ENCODE results near the gene CPPED1.
"Not testable (repeated sequence)": the region's sequence is repeated elsewhere in the genome, so short reads cannot be mapped to it uniquely, and the experiment has no call there.

CPPED1 gene

GRCh38 chr16:12801511-12802042 lies 2.1 kb downstream of the CPPED1 start:
- DNase-seq: no peak

GRCh38 chr16:12800817-12801216 lies 2.9 kb downstream of the CPPED1 start:
- no peak for DNase-seq

GRCh38 chr16:12799996-12800395 lies 3.7 kb downstream of the CPPED1 start:
- not testable (repeated sequence) for DNase-seq

- DNase-seq: no peak
Measured at GRCh38 chr16:12798846-12799245, 4.8 kb downstream of the CPPED1 start.

- no peak for DNase-seq
Measured at GRCh38 chr16:12798171-12798570, 5.5 kb downstream of the CPPED1 start.

- no peak for DNase-seq
Measured at GRCh38 chr16:12796498-12796897, 7.2 kb downstream of the CPPED1 start.

- DNase-seq: no peak
Measured at GRCh38 chr16:12794486-12795387, 8.9 kb downstream of the CPPED1 start.

GRCh38 chr16:12793865-12794240 lies 9.8 kb downstream of the CPPED1 start:
- DNase-seq: no peak

- DNase-seq: no peak
Measured at GRCh38 chr16:12793120-12793864, 10.4 kb downstream of the CPPED1 start.

- DNase-seq: not testable (repeated sequence)
Measured at GRCh38 chr16:12792528-12792927, 11.2 kb downstream of the CPPED1 start.

- DNase-seq: no peak
Measured at GRCh38 chr16:12791340-12791739, 12.3 kb downstream of the CPPED1 start.

GRCh38 chr16:12788758-12789157 lies 14.9 kb downstream of the CPPED1 start:
- DNase-seq: no peak

- no peak for DNase-seq
Measured at GRCh38 chr16:12786081-12786480, 17.6 kb downstream of the CPPED1 start.

GRCh38 chr16:12784076-12784475 lies 19.6 kb downstream of the CPPED1 start:
- no peak for DNase-seq

- no peak for DNase-seq
Measured at GRCh38 chr16:12781777-12782176, 21.9 kb downstream of the CPPED1 start.

GRCh38 chr16:12780467-12780866 lies 23.2 kb downstream of the CPPED1 start:
- DNase-seq: no peak

- no peak for DNase-seq
Measured at GRCh38 chr16:12778726-12779125, 25.0 kb downstream of the CPPED1 start.

- no peak for DNase-seq
Measured at GRCh38 chr16:12775656-12776236, 27.9 kb downstream of the CPPED1 start.

GRCh38 chr16:12773221-12773620 lies 30.5 kb downstream of the CPPED1 start:
- DNase-seq: no peak

GRCh38 chr16:12771341-12771798 lies 32.3 kb downstream of the CPPED1 start:
- no peak for DNase-seq

GRCh38 chr16:12769525-12769924 lies 34.2 kb downstream of the CPPED1 start:
- no peak for DNase-seq

GRCh38 chr16:12767897-12768296 lies 35.8 kb downstream of the CPPED1 start:
- no peak for DNase-seq

GRCh38 chr16:12766853-12767252 lies 36.8 kb downstream of the CPPED1 start:
- no peak for DNase-seq

Measured in GOT3 (cell line).